CD4-positive, alpha-beta T cell (primary cell): Measurements from ENCODE around the gene CCR7. TPM values are rescaled to one million over a fixed set of nuclear protein-coding genes. Genes with fewer than 3 reads are reported as not detected.

Experiments used
- ATAC-seq: fragments of 200-7000 bp; cut with Tn5 transposase; one replicate; pipeline ENCODE4 v1.10.0; 2022; ENCODE audit warnings: mild to moderate bottlenecking; ENCODE audit not compliant: poor library complexity
- CTCF ChIA-PET: fragments of 350-600 bp; sonication (Branson Sonifier 250); formaldehyde crosslinking; loops from one replicate; lab custom pipeline; 2021; ENCODE audit warnings: antibody characterized with exemption, inconsistent platforms; lab: Charles Lee
- POLR2A ChIA-PET: fragments of 350-600 bp; sonication (Branson Sonifier 250); formaldehyde crosslinking; loops from one replicate; lab custom pipeline; 2021; ENCODE audit warnings: antibody characterized with exemption, inconsistent platforms; lab: Charles Lee
- DNase-seq, 14 experiments: peaks; one replicate each; pipeline ENCODE4 v3.0.0-alpha.2; 2013 to 2020; ENCODE audit warnings: mixed read lengths in 2 of 14
- H3K27ac ChIP-seq, 2 donors: one replicate each; pipeline versions ENCODE4 v1.5.1 to v1.7.0; 2013; ENCODE audit warnings: low read length in 2 of 2, low read depth in 1 of 2, mild to moderate bottlenecking in 1 of 2
- H3K27me3 ChIP-seq, 2 experiments: 1 replicate in 1 of 2; 2 replicates in 1 of 2; pipeline versions ENCODE4 v1.6.1 to v1.7.0; 2013; ENCODE audit warnings: low read length in 2 of 2, control low read depth in 1 of 2, mild to moderate bottlenecking in 1 of 2, moderate library complexity in 1 of 2; ENCODE audit not compliant: insufficient read depth in 2 of 2, control insufficient read depth in 1 of 2
- H3K36me3 ChIP-seq: one replicate; pipeline ENCODE4 v1.6.1; 2013; ENCODE audit warnings: low read length, control low read depth; ENCODE audit not compliant: insufficient read depth
- H3K4me1 ChIP-seq: one replicate; pipeline ENCODE4 v1.6.1; 2013; ENCODE audit warnings: low read length, control low read depth; ENCODE audit not compliant: insufficient read depth
- H3K4me3 ChIP-seq: one replicate; pipeline ENCODE4 v1.5.1; 2013; ENCODE audit warnings: mild to moderate bottlenecking, low read length, moderate library complexity
- H3K9me3 ChIP-seq, 2 experiments: 1 replicate in 1 of 2; 2 replicates in 1 of 2; pipeline versions ENCODE4 v1.6.1 to v1.7.0; 2013; ENCODE audit warnings: low read length in 2 of 2, mild to moderate bottlenecking in 2 of 2, control low read depth in 1 of 2, moderate library complexity in 1 of 2; ENCODE audit not compliant: control insufficient read depth in 1 of 2, insufficient read depth in 1 of 2
- H3K27ac Mint-ChIP-seq: one replicate; pipeline ENCODE4 v1.8.0; 2020; ENCODE audit warnings: mixed read lengths
- H3K27me3 Mint-ChIP-seq: one replicate; pipeline ENCODE4 v1.8.0; 2021; ENCODE audit warnings: mixed read lengths
- H3K36me3 Mint-ChIP-seq: one replicate; pipeline ENCODE4 v1.8.0; 2021; ENCODE audit warnings: low read depth, mixed read lengths
- H3K4me1 Mint-ChIP-seq: one replicate; pipeline ENCODE4 v1.8.0; 2021; ENCODE audit warnings: low read depth, mixed read lengths
- H3K4me3 Mint-ChIP-seq: one replicate; pipeline ENCODE4 v1.8.0; 2020; ENCODE audit warnings: mild to moderate bottlenecking, mixed read lengths
- H3K9me3 Mint-ChIP-seq: one replicate; pipeline ENCODE4 v1.8.0; 2020; ENCODE audit warnings: mixed read lengths
- CTCF ChIP-seq: fragments of 200-600 bp; IDR thresholded peaks from one replicate; pipeline ENCODE4 v1.8.0; 2022; ENCODE audit warnings: antibody characterized with exemption, mild to moderate bottlenecking
- intact Hi-C, 2 experiments: fragments of 100-400 bp; cut with DNase I in 1 of 2; cut with micrococcal nuclease in 1 of 2; formaldehyde crosslinking; loops; one replicate each; pipeline versions ENCODE4 v1.15.1 to v1.9.0; 2023 to 2025; cut with DNase I, micrococcal nuclease
- total RNA-seq, 174 experiments: library from RNA in 2 of 174; stranded (reverse) in 2 of 174; gene quantifications; one replicate each; pipeline ENCODE4 v1.2.3 and lab custom pipeline; 2021 to 2026

The CCR7 gene
- total RNA-seq, 2 experiments from 2014 or later: 170 to 180 TPM

- no peaks in the 10 kb centered on the region for H3K27me3 Mint-ChIP-seq
Measured at GRCh38 chr17:40538936-40539705, 26.2 kb downstream of the CCR7 start.

GRCh38 chr17:40538019-40538935, 27.0 kb downstream of the CCR7 start:
- CTCF ChIA-PET: interaction anchor here (1.0 to 11.6 kb wide), 2 partner anchors 24 to 139 kb away, joined by 3 to 147 read pairs; partner anchors contain the start of gene CCR7

More at GRCh38 chr17:40538936-40539705, 26.2 kb downstream of the CCR7 start:
- CTCF ChIA-PET: interaction anchor here (11.6 kb wide), 1 partner anchor 23 kb away, joined by 147 read pairs; the partner anchor contains the start of gene CCR7
- peak overlapping the region; percentile 68 for H3K4me3 Mint-ChIP-seq
- peak overlapping the region; percentile 94 for H3K27ac Mint-ChIP-seq
- Histone ChIP-seq H3K27ac (no peak overlapping the region), H3K4me3 (no peak overlapping the region), H3K4me1 (peaks cover 88% of the 10 kb centered on the region), H3K27me3 (no peaks in the 10 kb centered on the region), H3K9me3 (no peaks in the 10 kb centered on the region), H3K36me3 (no peaks in the 10 kb centered on the region)
- intact Hi-C loops: loop anchor here in 1 of 2 experiments (5.0 kb wide), 1 partner anchor 227 kb away; no protein-coding TSS in a partner anchor
- TF ChIP-seq CTCF: no peak
- ATAC-seq (no peak), DNase-seq (peak in 2 of 14 experiments; percentile 20 to 22)
- POLR2A ChIA-PET: interaction anchor here (0.8 to 18.9 kb wide), 8 partner anchors 17 to 213 kb away, joined by 3 to 668 read pairs (median 11); partner anchors contain the start of genes CCR7, SMARCE1 and TOP2A
- no peaks in the 10 kb centered on the region for H3K9me3 Mint-ChIP-seq
- H3K4me1 Mint-ChIP-seq: peaks cover 87% of the 10 kb centered on the region
- H3K36me3 Mint-ChIP-seq: peaks cover 4% of the 10 kb centered on the region

More at GRCh38 chr17:40538019-40538935, 27.0 kb downstream of the CCR7 start:
- Mint-ChIP-seq H3K9me3 (no peaks in the 10 kb centered on the region), H3K4me1 (peaks cover 94% of the 10 kb centered on the region), H3K4me3 (no peak overlapping the region), H3K27me3 (peaks cover 4% of the 10 kb centered on the region), H3K36me3 (peaks cover 8% of the 10 kb centered on the region), H3K27ac (peak overlapping the region; percentile 98)
- Histone ChIP-seq H3K36me3 (no peaks in the 10 kb centered on the region), H3K27me3 (no peaks in the 10 kb centered on the region), H3K27ac (no peak overlapping the region), H3K4me3 (no peak overlapping the region), H3K4me1 (peaks cover 88% of the 10 kb centered on the region), H3K9me3 (no peaks in the 10 kb centered on the region)
- POLR2A ChIA-PET: interaction anchor here (0.8 to 18.9 kb wide), 3 partner anchors 18 to 112 kb away, joined by 3 to 668 read pairs (median 6); partner anchors contain the start of gene CCR7
- ATAC-seq: no peak
- TF ChIP-seq CTCF: no peak
- intact Hi-C loops: loop anchor here in 1 of 2 experiments (5.0 kb wide), 1 partner anchor 226 kb away; no protein-coding TSS in a partner anchor
- DNase-seq: peak in 1 of 14 experiments; percentile 9
